DLD1 (cell line): ENCODE data around the gene MED12L.
"Not testable (repeated sequence)": the region's sequence is repeated elsewhere in the genome, so short reads cannot be mapped to it uniquely, and the experiment has no call there.

Experiments used
- in situ Hi-C: cut with HindIII; loops from 2 replicates; pipeline ENCODE4 v1.10.0; 2017; ENCODE audit warnings: low sequenced_read_pairs

Gene MED12L

GRCh38 chr3:151357463-151357850 lies 272.0 kb downstream of the MED12L start:
- in situ Hi-C loops, result no loop called here

DNA sequence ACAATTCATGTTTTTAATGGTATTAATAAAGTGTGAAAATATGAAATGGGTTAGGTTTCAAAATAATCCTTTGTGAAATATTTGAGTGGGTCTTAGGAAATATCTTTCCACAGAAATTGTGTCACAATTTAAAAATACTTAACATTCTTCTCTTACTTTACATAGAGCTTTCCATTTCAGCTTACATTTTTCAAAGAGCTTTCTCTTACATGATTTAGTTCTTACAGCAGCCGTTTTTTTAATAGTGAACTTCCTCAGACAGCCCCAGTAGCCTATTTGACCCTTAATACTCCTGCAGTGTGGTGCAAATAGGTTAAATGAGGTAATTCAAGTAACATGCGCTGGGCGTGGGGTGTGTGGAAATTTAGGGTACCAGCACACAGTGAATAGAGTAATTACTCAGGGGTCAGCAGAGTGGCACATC lies 277.3 kb downstream of the MED12L start:
- in situ Hi-C loops, result no loop called here

DNA sequence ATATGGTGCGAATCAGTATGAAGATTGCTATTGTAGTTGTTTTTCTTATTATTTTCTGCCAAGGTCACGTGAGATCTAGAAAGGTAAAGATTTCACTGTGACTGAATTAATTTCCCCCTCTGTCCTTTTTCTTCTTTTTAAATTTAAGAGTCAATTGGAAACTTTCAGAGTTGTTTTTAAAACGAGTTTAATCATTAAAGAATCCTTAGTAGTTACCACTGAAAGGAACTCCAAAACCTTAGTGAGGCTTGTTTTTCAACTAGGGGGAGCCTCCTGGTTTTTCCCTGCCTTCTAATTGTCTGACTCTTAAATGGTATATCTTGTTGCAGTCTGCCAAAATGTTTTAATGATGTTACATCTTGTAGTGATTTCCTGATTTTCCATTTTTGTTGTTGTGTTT lies 281.5 kb downstream of the MED12L start:
- in situ Hi-C loops, result no loop called here

DNA sequence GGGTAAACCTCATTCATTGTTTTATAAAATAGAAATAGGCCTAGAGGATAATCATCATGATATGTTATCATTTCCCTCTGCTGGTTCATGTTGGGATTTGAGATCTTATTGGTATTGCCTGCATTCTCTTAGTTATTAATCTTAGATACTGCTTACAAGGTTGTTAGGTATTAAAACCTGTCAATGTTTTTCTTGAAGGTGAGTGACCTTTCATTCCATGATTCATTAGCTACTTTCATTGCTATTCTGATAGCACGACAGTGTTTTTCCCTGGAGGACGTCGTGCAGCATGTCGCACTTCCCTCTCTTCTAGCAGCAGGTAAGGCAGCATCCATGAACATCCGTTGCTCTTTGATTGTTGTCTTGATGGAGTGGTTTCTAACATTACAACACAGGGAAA lies 282.0 kb downstream of the MED12L start:
- in situ Hi-C loops, result no loop called here

GRCh38 chr3:151371526-151371925 lies 286.1 kb downstream of the MED12L start:
- in situ Hi-C loops, result no loop called here

DNA sequence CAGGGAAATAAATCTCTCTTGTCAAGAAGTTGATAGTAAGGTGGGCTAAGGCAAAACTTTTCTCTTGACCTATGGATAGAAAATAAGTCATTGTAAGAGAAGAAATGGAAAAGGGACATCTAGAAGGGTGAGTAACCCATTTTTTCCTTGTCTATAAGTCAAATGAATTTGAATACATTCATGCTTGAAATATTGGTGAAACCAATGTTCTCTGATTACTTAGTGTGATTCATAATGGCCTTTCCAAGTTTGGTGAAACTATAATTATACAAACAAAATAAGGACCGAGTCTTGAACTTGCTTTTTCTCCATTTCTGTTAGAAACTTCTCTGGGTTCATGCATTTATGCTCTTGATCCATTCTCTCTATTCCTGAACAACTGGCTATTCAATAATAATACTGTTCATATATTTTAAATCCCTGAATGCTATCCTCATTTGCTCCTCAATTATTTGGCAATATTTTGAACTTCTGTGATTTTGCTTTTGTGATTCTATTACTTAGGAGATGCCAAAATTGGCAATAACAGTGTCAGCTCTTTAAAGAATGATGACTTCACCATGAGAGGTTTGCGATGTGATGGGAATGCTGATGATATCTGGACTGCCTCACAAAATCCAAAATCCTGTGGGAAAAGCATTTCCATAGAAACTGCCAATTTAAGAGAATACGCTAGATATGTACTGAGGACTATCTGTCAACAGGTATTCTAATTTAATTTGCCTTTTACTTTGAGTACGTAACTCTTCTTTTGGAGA lies 286.8 kb downstream of the MED12L start:
- in situ Hi-C loops, result no loop called here

GRCh38 chr3:151377768-151378385 lies 292.4 kb downstream of the MED12L start:
- in situ Hi-C loops, result no loop called here

DNA sequence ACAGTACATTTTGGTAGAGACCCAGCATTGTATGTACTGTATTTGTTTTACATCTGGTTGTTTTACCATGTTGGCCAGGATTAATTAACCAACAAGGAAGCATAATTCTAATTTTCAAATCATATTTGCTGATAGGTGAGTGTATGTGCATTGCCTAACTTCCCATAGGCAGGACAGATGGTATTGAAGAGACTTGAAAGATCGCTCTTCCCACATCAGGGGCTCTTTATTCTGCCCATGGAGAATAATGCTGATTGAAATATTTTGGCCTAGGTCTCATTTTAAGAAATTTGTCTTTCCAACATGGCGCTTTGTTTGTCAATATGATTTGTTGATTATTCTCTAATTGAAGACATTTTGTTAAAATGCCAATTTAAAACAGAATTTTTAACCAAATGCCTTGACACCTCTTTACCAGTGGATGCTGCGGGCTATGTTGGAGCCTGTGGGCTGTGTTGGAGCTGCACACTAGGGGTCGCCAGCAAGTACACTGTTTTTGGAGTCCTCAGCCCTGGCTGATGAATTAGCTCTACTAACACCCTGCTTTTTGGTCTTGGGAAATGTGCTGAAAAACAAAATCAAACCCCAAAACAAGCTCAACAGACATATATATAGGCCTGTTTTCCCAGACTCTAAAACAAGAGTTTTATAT lies 293.7 kb downstream of the MED12L start:
- in situ Hi-C loops, result no loop called here

GRCh38 chr3:151382671-151383070 lies 297.2 kb downstream of the MED12L start:
- in situ Hi-C loops, result no loop called here

DNA sequence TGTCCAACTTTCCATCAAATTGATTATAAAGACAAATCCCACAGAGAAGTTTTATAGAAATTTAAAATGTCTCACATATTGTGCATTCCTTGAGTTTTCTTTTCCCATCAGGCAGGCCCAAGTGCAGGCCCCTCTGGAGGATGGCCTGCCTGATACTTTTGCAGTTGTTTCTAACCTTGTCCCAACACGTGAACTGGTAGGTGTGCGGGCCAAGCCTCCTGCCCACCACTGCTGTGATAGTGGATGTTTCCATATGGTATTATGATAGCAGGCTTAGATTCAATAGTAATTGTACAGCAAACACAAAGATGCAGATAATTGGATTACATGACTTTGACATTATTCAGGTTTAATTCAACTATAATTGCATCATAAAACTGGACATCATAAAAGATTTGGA lies 297.6 kb downstream of the MED12L start:
- in situ Hi-C loops, result no loop called here

DNA sequence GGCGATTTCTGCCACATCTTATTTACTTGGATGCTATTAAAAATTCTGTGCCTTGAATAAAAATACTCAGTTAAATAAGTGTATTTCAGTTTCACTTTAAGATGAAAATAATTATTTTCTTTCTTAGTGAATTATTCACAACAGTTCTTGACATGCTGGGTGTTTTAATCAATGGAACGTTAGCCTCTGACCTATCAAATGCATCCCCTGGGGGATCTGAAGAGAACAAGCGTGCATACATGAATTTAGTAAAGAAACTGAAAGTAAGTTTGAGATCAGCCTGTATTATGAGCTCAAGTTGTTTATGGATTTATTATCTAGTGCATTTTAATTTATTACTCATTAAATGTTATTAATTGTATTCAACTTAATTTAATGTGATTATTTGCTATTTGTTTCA lies 298.5 kb downstream of the MED12L start:
- in situ Hi-C loops, result no loop called here

DNA sequence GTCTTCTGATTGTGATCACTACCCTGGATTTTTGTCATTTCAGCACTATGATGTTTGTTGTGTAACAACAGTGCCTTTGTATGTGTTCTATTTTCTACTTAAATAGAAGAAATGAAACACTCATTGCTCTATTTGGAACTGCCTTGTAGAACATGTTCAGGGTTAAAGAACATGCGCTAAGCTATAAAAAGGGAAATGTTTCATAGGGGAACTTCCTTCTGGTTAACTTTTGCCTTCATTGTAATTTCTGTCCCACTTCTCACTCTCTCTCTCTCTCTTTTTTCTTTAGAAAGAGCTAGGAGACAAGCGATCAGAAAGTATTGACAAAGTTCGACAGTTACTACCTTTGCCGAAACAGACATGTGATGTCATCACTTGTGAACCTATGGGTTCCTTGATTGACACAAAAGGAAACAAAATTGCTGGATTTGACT lies 299.3 kb downstream of the MED12L start, which contains the start of gene P2RY12:
Gene P2RY12, minus strand, starts transcription at position 13 of the 434 bp plus-strand sequence. CDS start 45,908 bp downstream, outside the sequence.
- in situ Hi-C loops, result no loop called here

- in situ Hi-C loops, result no loop called here
Measured at GRCh38 chr3:151386056-151386455, 300.6 kb downstream of the MED12L start.

GRCh38 chr3:151387432-151387831 lies 302.0 kb downstream of the MED12L start:
- in situ Hi-C loops, result no loop called here

DNA sequence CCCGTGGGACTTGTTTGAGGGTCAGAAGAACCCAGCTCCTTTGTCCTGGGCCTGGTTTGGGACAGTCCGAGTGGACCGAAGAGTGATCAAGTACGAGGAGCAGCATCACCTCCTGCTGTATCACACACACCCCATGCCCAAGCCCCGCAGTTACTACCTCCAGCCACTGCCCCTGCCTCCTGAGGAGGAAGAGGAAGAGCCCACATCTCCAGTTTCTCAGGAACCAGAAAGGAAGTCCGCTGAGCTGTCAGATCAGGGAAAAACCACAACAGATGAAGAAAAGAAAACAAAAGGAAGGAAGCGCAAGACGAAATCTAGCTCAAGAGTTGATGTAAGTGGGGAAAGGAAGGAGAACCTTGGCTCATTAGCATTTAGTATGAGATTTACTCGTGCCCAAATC lies 302.4 kb downstream of the MED12L start:
- in situ Hi-C loops, result no loop called here

DNA sequence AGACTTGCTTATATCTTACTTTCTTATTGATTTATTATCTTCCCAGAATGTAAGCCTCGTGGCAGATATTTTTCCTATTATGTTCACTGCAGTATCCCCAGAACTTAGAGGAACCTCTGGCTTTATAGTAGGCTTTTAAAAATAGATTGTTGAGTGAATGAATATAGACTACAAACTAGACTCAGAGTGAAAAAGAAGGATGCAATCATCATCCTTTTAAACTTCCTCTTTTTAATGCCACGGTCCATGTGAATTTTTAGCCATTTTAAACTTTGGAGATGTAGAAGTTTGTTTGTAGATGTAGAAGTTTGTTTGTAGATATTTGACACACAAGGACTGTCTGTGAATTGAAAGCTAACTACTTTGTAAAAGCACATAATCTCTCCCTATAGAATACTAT lies 306.3 kb downstream of the MED12L start:
- in situ Hi-C loops, result no loop called here

- in situ Hi-C loops, result not testable (repeated sequence)
Measured at GRCh38 chr3:151392191-151392590, 306.7 kb downstream of the MED12L start.

GRCh38 chr3:151393146-151393830 lies 307.8 kb downstream of the MED12L start:
- in situ Hi-C loops, result no loop called here

- in situ Hi-C loops, result no loop called here
Measured at GRCh38 chr3:151393941-151394340, 308.5 kb downstream of the MED12L start.

- in situ Hi-C loops, result no loop called here
Measured at GRCh38 chr3:151394611-151395010, 309.1 kb downstream of the MED12L start.

DNA sequence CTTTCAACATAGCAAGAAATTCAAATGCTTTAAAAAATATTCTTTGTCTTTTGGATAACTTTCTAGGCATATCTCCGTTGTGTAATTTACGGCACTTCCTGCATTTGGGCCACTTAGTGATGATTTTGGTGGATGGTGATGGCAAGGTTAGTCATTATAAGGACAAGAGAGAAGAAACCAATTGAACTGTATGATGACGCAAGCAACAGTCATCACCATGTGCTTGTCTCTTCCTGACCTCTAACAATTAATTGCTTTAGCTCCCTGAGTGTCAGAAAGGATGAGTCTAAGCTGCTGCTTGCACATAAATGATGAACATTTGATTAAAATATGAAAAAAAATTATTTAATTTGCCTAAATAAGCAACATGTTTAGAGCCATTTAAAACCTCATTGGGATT lies 310.3 kb downstream of the MED12L start:
- in situ Hi-C loops, result no loop called here
